COLO668 (cell line): ENCODE results near the gene RADX.
"Not testable (repeated sequence)": the region's sequence is repeated elsewhere in the genome, so short reads cannot be mapped to it uniquely, and the experiment has no call there.

Experiments
- DNase-seq: peaks from one replicate; lab custom pipeline; 2025; ENCODE audit not compliant: unreplicated experiment; lab: John Stamatoyannopoulos, UW

The RADX gene

DNA sequence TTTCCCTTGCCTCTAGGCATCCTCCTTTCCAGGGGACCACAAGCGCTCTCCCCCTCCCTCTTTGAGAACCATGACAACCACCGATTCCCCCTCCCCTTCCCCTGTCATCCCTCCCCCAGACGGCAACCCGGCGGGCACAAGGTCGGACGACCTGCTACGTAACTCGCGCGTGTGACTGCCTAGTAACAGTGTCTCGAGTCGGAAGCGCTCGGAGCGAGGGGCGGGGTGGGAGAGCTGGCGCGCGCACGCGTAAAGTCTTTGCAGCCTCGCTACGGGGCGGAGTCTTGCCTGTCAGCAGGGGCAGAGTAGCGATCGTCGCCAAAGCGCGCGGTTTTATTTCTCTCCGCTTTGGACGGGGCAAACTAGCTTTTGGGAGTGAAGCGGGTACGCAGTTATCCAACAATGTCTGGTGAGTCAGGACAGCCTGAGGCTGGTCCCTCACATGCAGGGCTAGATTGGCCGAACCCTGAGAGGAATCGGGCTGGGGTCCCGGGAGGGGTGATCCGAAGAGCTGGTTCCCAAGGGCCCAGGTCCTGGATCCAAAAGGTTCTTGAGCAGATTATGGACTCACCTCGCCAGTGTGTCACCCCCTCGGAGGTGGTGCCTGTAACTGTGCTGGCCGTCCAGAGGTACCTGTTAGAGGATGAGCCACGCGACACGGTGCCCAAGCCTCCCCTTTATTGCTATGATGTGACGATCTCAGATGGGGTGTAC lies at the start of gene RADX:
Gene RADX, plus strand, starts transcription at position 300 of the 714 bp plus-strand sequence. Its CDS starts 103 bp downstream, at position 403.
- peak; percentile 92 for DNase-seq

DNA sequence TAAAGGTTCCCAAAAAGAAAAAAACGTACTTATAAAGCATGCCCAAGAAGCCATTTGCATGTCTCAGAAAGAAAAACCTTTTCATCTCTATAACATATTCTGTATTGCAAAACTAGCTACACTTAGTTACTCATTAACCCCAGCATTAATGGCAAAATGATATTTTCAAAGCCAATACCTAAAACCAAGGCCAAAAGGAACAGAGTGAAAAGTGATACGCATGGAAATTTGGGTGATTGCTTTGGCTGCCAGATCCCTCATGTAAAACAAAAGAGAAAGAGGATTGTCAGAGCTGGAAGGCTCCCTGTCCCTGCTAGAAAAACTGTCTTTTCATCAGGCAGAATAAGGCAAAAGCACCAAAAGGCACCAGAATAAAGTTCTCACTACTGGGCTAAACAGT lies 46.8 kb upstream of the RADX start:
- no peak for DNase-seq

DNA sequence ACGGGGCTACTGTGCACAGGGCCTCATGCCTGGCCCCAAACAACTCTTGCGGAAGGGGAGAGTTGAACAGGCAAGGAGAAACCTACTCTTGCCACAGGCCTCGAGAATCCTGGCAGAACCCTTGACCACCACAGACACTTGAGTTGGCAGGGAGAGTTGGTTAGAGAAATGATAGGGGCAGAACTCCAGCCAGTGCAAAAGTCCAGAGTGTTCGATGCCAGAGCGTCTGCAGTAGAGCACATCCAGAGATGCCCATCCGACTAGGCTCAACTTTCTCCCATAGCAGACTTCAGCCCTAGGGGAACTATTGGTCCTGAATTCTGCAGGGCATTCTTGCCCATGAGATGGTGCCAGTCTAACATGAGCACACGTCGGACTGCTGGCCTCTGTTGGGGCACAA lies 45.4 kb upstream of the RADX start:
- DNase-seq: no peak

- DNase-seq: no peak
Measured at GRCh38 chrX:106581856-106582255, 29.9 kb upstream of the RADX start.

DNA sequence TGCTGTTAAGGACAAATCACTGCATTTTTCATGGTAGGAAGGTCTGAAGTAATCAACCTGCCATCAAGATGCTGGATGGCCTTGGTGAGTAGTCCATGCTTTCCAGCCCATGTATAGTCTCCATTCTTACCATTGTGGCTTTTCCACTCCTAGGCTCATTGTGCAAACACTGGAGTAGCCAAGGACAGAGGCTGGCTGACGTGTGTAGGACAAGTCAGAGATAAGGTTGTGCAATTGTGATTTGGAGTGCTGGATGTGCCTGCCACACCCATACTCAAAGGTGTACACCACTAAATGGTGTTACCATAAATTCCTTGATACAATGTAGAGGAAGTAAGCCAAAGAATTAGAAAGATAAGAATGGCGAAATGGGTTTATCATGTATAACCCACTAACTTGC lies 26.3 kb upstream of the RADX start:
- no peak for DNase-seq

- no peak for DNase-seq
Measured at GRCh38 chrX:106588801-106589200, 23.0 kb upstream of the RADX start.

GRCh38 chrX:106599411-106599810 lies 12.4 kb upstream of the RADX start:
- no peak for DNase-seq

DNA sequence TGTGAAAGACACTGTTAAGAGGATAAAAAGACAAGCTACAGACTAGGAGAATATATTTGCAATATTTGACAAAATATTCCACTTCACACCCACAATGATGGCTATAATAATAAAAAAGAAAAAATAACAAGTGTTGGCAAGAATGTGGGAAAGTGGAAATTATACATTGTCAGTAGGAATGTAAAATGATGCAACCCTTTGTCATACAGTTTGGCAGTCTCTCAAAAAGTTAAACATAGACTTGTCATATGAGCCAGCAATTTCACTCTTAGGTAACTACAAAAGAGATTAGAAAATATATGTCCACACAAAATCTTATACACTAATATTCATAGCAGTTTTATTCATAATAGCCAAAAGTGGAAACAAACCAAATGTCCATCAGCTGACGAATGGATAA lies 5.2 kb upstream of the RADX start:
- DNase-seq: no peak

DNA sequence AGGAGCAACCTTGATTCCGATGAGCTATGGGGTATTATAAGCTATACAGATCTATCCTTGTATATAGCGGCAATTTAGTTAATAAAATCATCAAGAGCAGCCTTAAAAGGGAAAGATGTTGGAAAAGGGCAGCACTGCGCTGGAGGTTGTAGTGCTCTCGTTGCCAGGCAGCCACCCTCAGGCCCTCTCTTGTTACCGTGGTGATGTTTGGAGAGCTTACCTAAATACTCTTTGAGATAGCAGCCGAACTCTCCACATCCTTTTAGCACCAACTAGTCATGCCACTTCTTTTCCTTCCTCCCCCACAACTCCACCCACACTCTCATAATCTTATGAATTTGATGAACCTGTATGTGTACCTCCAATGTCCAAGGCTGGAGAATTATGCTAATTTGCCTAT lies 3.8 kb upstream of the RADX start:
- peak; percentile 31 for DNase-seq

DNA sequence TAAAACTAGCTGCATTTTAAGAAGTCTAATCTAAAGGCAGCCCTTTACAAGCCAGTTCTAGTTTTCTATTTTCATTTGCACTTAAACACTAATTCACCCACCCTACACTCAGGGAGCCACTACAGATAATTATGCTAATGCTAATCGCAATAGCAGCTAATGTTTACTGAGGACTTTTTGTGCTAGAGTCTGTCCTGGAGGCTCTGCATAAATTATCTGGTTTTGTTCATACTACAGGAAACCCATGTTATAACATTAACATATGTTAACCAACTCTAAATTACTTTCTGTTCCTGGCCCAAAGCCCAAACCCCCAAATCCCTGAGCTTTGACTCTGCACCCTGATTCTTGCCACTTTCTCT lies 480 bp upstream of the RADX start:
- no peak for DNase-seq

GRCh38 chrX:106612393-106612763 lies 600 bp downstream of the RADX start:
- peak; percentile 13 for DNase-seq

DNA sequence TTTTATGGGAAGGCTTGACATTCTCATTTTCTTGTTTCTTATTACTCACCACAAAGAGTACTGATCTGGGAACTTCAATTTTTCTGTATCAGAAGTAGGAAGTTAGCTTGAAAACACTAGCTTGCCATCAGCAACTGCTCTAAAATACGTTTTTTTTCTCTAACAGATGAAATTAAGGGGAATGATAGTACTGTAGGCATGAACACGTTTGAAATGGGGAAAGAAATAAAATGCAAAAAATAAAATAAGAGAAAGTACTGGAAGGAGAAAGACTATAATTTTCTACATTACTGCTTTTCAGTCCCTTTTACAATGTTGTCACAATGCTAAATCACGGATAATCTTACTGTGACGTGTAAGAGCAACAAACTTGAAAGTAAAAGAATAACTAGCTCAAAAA lies 1.5 kb downstream of the RADX start:
- DNase-seq: no peak

- DNase-seq: no peak
Measured at GRCh38 chrX:106615041-106615440, 3.3 kb downstream of the RADX start.

GRCh38 chrX:106619797-106620196 lies 8.0 kb downstream of the RADX start:
- DNase-seq: no peak

DNA sequence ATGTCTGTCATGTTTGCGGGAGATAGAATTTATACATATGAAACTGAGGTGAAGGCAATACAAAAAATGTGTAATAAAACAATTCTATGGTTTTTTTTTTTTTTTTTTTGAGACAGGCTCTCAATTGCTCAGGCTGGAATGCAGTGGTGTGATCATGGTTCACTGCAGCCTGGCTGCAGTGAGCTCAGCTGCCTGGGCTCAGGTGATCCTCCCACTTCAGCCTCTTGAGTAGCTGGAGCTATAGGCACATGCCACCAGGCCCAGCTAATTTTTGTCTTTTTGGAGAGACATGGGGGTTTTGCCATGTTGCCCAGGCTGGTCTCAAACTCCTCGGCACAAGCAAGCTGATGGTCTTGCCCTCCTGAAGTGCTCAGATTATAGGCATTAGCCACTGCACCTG lies 10.1 kb downstream of the RADX start:
- DNase-seq: no peak

GRCh38 chrX:106626789-106627188 lies 15.0 kb downstream of the RADX start:
- no peak for DNase-seq

- no peak for DNase-seq
Measured at GRCh38 chrX:106631615-106632014, 19.8 kb downstream of the RADX start.

GRCh38 chrX:106649523-106650428 lies 38.0 kb downstream of the RADX start:
- DNase-seq: no peak

DNA sequence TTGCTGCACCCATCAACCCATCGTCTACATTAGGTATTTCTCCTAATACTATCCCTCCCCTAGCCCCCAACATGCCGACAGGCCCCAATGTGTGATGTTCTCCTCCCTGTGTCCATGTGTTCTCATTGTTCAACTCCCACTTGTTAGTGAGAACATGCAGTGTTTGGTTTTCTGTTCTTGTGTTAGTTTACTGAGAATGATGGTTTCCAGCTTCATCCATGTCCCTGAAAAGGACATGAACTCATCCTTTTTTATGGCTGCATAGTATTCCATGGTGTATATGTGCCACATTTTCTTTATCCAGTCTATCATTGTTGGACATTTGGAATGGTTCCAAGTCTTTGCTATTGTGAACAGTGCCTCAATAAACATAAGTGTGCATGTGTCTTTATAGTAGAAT lies 41.8 kb downstream of the RADX start:
- DNase-seq: not testable (repeated sequence)

- no peak for DNase-seq
Measured at GRCh38 chrX:106670631-106671030, 58.9 kb downstream of the RADX start.

DNA sequence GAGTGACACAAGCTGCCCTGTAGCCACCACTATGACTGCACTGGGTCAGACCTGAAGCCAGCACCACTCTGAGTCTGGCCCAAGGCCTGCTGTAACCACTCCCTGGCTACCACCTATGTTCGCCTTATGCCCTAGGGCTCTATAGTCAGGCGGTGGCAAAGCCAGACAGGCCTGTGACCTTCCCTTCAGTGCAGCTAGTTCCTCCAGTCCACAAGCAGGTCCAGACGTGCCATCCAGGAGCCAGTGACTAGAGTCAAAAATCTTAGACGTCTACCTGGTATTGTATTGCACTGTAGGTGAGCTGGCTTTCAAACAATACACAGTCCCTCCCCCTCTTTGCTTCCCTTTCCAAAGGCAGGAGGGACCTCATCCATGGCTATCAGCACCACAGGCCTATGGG lies 60.7 kb downstream of the RADX start:
- no peak for DNase-seq

DNA sequence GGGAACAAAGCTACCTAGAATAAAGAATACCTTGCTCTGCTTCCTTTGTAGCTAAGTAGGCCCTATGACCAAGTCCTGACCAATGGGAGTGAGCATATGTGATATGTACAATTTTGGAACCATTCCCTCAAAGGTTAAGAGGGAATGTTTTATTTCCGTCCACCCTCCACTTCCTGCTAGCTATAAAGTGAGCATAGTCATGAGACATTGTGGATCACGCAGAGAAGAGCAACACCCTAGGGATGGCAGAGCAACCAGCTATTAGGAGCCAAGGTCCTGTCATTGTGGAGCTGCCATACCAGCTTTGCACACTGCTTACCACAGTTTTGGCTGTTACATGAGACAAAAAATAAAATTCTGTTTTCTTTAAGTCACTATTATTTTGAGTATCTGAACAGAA lies 68.9 kb downstream of the RADX start:
- no peak for DNase-seq
